ENCODE measurements around the gene RTL5. TPM values are rescaled to one million over a fixed set of nuclear protein-coding genes. Genes with fewer than 3 reads are reported as not detected.

Gene RTL5
- total RNA-seq, 6 donors from 2014 or later: 2.7 to 15.7 (median 6.4) TPM

DNA sequence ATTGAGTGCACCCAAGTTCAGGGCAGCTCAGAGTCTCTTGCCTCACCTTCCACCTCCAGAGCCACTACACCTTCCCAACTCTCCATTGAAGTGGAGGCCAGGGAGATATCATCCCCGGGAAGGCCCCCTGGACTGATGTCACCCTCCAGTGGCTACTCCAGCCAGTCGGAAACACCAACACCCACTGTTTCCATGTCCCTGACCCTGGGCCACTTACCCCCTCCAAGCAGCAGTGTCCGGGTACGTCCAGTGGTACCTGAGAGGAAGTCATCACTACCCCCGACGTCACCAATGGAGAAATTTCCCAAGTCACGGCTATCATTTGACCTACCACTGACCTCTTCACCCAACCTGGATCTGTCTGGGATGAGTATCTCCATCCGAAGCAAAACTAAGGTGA, 7.8 kb upstream of the RTL5 start:
- peaks cover 0 to 9% (median 0%) of the 10 kb centered on the region in 4 donors for H3K36me3 ChIP-seq
- no peak for DNase-seq
- H3K27ac ChIP-seq: no peak overlapping the region
- 92 to 100% methylated on average over 6 to 8 of the region's 8 CpGs for WGBS, 2 donors
- no peak for ATAC-seq (ENCODE audit: low FRiP score in 2 of 2)
- no peaks in the 10 kb centered on the region for H3K4me1 ChIP-seq
- no peak for TF ChIP-seq CTCF (IDR thresholded peaks at IDR 0.05)
- no peak for TF ChIP-seq POLR2AphosphoS5 (IDR thresholded peaks at IDR 0.05)
- no peak for TF ChIP-seq POLR2A (IDR thresholded peaks at IDR 0.05)
- TF ChIP-seq EP300 (IDR thresholded peaks at IDR 0.05): no peak
- H3K27me3 ChIP-seq: no peaks in the 10 kb centered on the region
- H3K4me3 ChIP-seq: no peak overlapping the region
- no peaks in the 10 kb centered on the region for H3K9me3 ChIP-seq

DNA sequence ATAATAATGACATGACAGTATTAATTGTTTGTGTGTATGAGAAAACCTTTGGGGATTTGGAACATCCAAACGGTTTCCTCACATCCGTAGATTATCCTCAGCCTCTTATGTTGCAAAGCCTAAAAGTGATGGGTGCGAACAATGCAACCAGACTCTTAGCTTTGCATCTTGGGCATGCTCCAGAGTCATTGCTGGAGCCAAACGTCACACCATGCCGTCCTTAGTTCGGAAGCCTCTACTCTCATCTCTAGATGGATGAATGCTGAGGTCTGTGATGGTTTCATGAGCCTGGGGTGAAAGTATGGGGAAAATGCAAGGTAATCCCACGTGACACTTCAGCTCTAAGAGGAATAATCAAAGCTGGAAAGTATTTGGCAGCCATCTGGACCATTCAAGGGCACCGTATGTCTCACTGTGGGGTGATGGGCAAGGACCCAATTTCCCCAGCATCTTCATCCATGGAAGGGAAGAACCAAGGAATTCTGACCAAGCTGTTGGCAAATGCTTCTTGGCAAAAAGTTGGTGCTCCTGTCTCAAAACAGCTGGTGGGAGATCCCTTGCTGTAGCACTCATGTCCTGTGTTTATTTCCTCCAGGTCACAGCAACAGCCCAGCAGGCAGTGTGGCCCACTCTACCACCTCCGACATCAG, 6.3 kb upstream of the RTL5 start:
- H3K27ac ChIP-seq: no peak overlapping the region
- ATAC-seq (ENCODE audit: low FRiP score in 2 of 2) (no peak), DNase-seq (no peak)
- H3K27me3 ChIP-seq: no peaks in the 10 kb centered on the region
- TF ChIP-seq CTCF (IDR thresholded peaks at IDR 0.05) (no peak), POLR2A (IDR thresholded peaks at IDR 0.05) (no peak), POLR2AphosphoS5 (IDR thresholded peaks at IDR 0.05) (no peak), EP300 (IDR thresholded peaks at IDR 0.05) (no peak)
- peaks cover 0 to 11% (median 0%) of the 10 kb centered on the region in 4 donors for H3K36me3 ChIP-seq
- no peak overlapping the region for H3K4me3 ChIP-seq
- WGBS, 2 donors: 80 to 93% methylated on average over 8 to 9 of the region's 9 CpGs
- H3K4me1 ChIP-seq: no peaks in the 10 kb centered on the region
- no peaks in the 10 kb centered on the region for H3K9me3 ChIP-seq

DNA sequence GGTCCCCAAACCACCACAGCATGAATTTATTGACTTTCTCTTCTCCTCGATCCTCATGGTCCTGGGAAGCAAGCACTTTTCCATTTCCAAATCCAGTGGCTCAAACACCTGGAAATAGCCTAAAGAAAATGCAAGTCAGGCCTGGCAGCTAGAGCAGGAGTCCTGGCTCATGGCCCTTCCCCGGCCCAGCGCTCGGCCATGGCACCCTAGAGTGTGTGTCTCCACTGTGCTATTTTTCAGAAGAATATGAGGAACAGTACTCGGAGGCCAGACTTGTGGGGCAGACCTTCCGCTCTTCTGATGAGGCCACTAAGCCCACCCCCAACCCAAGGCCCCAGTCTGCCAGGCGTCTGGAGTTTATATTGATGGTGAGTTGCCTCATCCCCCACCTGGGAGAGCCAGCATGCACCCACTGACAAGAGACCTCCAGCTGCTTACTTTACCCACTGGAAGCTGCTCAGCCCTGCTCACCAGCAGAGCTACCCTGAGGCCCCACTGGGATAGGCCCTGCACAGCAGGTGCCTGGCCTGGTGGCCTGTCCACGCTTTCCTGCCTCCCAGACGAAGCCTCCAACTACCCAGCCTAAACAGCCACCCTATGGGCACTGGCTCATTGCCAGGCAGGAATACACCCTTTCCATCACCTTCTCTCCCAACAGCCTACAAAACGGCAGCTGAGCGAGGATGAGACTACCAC, 2.3 kb upstream of the RTL5 start:
- H3K27me3 ChIP-seq: peaks cover 0 to 3% (median 0%) of the 10 kb centered on the region in 4 donors
- ATAC-seq (ENCODE audit: low FRiP score in 2 of 2) (no peak), DNase-seq (peak in 1 of 2 donors; percentile 39)
- no peak overlapping the region for H3K4me3 ChIP-seq
- WGBS, 2 donors: 79 to 95% methylated on average over 3 to 11 of the region's 11 CpGs
- H3K27ac ChIP-seq: no peak overlapping the region
- H3K36me3 ChIP-seq: peaks cover 0 to 11% (median 0%) of the 10 kb centered on the region in 4 donors
- H3K4me1 ChIP-seq: peaks cover 3 to 11% (median 6%) of the 10 kb centered on the region in 4 donors
- no peaks in the 10 kb centered on the region for H3K9me3 ChIP-seq
- TF ChIP-seq POLR2A (IDR thresholded peaks at IDR 0.05) (no peak), CTCF (IDR thresholded peaks at IDR 0.05) (no peak), POLR2AphosphoS5 (IDR thresholded peaks at IDR 0.05) (no peak), EP300 (IDR thresholded peaks at IDR 0.05) (no peak)

- no peak for ATAC-seq (ENCODE audit: low FRiP score in 2 of 2)
- 84 to 100% methylated on average over 1 to 3 of the region's 3 CpGs for WGBS, 2 donors
- Histone ChIP-seq H3K27me3 (peaks cover 0 to 3% (median 0%) of the 10 kb centered on the region in 4 donors), H3K36me3 (peaks cover 0 to 5% (median 0%) of the 10 kb centered on the region in 4 donors), H3K27ac (peak overlapping the region in 2 of 4 donors; percentile 75 to 86), H3K4me3 (peak overlapping the region in 2 of 4 donors; percentile 52 to 54), H3K9me3 (no peaks in the 10 kb centered on the region), H3K4me1 (peaks cover 6 to 11% (median 7%) of the 10 kb centered on the region in 4 donors)
- DNase-seq: no peak
- TF ChIP-seq CTCF (IDR thresholded peaks at IDR 0.05): no peak
- no peak for TF ChIP-seq EP300 (IDR thresholded peaks at IDR 0.05)
- TF ChIP-seq POLR2A (IDR thresholded peaks at IDR 0.05): no peak
- TF ChIP-seq POLR2AphosphoS5 (IDR thresholded peaks at IDR 0.05): no peak
Measured at GRCh38 chrX:72132456-72132855, 741 bp upstream of the RTL5 start.

All from upper lobe of left lung (tissue), 6 donors.